Activated T-cell treated with anti-CD3 and anti-CD28 coated beads for 4 hours (primary cell): ENCODE results near the gene UGT2B15.
"Not testable (repeated sequence)": the region's sequence is repeated elsewhere in the genome, so short reads cannot be mapped to it uniquely, and the experiment has no call there.

Experiments
- DNase-seq: peaks from one replicate; pipeline ENCODE4 v3.0.0-alpha.2; 2020

Gene UGT2B15

GRCh38 chr4:68655764-68656444 lies 14.5 kb downstream of the UGT2B15 start:
- DNase-seq = no peak

- DNase-seq = no peak
Observed at GRCh38 chr4:68654946-68655721, 15.3 kb downstream of the UGT2B15 start.

- DNase-seq = no peak
Observed at GRCh38 chr4:68651932-68652331, 18.5 kb downstream of the UGT2B15 start.

DNA sequence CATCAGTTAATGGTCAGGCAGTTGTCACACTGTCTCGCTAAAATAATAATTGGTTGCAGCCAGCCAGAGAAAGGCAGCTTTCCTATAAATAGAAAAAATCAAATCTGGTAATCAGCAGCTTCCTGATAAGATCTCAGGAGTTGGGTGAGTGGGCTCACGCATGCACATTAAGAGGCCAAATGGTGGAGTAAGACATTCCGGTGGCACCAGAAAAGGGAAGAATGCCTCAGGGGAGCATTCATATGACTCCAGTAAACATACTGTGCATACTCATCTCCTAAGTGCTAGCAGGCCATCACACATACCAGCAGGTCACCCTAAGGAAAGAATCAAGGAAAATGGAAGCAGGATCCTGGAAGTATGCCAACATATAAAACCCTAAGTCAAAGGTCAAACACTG lies 40.1 kb downstream of the UGT2B15 start:
- no peak for DNase-seq

GRCh38 chr4:68622731-68623130 lies 47.7 kb downstream of the UGT2B15 start:
- not testable (repeated sequence) for DNase-seq

- no peak for DNase-seq
Observed at GRCh38 chr4:68617003-68617698, 53.3 kb downstream of the UGT2B15 start.

- no peak for DNase-seq
Observed at GRCh38 chr4:68615699-68616422, 54.6 kb downstream of the UGT2B15 start.

DNA sequence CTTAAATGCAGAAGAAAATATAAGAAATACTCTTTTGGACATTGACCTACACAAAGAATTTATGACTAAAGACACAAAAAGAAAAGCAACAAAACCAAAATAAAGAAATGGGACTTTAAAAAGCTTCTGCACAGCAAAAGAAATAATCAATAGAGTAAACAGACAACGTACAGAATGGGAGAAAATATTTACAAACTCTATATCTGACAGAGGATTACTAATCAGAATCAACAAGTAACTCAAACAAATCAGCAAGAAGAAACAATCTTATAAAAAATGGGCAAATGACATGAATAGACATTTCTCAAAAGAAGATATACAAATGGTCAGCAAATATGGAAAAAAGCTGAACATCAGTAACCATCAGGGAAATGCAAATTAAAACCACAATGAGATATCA lies 56.7 kb downstream of the UGT2B15 start:
- DNase-seq = no peak

DNA sequence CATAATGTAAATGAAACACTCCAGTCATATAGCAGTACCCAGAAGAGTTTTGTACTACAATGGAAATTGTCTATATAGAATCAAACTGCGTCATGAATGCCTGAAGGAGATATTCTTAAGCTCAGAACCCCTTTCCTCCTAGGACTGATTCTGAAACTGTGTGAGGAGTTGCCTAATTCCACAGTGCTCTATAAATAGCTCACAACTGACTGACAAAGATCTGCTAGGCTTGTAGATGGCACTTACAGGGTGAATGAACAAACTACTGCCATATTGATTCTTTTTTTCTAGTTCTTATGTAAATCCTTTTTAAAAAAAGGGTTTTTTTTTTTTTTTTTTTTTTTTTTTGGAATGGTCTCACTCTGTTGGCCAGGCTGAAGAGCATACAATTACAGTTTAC lies 64.2 kb downstream of the UGT2B15 start:
- DNase-seq = no peak

DNA sequence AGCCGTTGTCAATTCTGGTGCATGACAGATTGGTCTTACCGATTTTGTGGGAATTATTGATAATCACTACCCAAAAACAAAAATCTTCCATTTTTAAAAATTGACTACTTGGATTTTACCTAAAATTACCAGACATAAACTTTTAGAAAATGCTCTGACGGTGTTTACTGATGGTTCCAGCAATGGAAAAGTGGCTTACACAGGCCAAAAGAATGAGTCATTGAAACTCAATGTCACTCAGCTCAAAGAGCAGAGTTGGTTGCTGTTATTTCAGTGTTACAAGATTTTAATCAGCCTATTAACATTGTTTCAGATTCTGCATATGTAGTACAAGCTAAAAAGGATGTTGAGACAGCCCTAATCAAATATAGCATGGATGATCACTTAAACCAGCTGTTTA lies 71.3 kb downstream of the UGT2B15 start:
- DNase-seq = no peak

DNA sequence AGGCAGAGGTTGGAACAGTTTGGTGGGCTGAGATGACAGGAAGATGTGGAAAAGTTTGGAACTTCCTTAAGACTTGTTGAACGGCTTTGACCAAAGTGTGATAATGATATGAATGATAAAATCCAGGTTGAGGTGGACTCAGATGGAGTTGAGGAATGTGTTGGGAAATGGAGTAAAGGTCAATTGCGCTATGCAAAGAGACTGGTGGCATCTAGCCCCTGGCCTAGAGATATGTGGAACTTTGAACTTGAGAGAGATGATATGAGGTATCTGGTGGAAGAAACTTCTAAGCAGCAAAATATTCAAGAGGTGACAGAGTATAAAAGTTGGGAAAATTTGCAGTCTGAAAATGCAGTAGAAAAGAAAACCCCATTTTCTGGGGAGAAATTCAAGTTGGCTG lies 73.0 kb downstream of the UGT2B15 start:
- DNase-seq = no peak
